CD4-positive, alpha-beta T cell treated with Interleukin-4 for 4 hours (primary cell): Measurements from ENCODE around the gene SYNPR.

Experiments used
- DNase-seq: peaks from one replicate; pipeline ENCODE4 v3.0.0-alpha.2; 2020

Gene SYNPR

DNA sequence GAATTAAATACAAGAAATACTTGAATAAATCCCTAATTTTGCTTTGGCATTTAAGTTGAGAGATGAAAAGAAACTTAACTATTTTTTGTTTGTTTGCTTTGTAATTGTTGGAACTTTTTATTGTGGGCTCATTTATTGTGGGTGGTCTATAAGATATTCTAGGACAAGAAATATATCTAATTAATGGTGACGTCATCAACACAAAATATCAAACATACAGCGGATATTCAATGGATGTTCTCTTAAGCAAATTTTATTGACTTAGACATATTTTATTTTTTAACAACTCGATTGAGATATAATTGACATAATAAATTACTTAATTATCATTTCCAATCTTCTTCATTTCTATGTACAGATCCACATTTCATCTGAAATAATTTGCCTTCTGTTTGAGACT is 30.0 kb downstream of the SYNPR start:
- DNase-seq = no peak

GRCh38 chr3:63309768-63310167 is 31.7 kb downstream of the SYNPR start:
- no peak for DNase-seq

GRCh38 chr3:63323766-63324165 is 45.7 kb downstream of the SYNPR start:
- DNase-seq = no peak

- DNase-seq = no peak
These were observed 46.5 kb downstream of the SYNPR start for GRCh38 chr3:63324621-63325020.

GRCh38 chr3:63325386-63325785 is 47.3 kb downstream of the SYNPR start:
- DNase-seq = no peak

DNA sequence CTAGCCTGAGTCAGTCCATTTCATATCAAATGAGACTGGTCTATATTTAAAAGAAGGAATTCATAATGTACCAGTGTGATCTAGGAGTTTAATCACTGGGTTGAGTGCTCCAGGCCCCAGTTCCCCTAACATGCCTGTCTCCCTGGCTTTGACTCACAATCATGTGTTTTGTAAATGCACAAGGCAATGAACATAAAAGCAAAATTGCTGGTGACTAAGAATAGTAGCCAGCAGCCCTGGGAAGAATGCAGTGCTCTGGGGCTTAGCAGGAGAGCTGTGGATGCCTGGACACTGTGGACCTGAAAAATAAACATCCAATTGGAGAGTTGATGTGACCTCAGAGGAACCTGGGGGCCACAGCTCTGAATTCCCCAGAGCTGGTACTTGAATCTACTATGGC is 50.3 kb downstream of the SYNPR start:
- no peak for DNase-seq

DNA sequence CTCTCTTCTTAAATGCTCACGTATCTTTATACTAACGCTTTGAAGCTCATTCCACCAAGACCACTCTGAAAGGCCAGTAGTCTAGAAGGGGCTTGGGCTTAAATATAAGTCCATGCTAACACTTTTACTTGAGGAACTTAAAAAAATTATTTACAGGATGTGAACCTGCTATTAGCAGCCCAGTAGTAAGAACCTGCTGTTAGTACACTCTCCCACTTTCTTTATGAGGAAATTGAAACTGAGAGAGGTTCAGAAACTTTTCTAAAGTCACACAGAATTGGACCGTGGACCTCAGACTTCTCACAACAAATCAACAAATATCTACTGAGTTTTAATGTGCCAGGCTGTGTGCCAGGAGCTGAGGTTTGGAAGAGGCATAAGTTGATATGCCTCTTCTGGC is 53.4 kb downstream of the SYNPR start:
- no peak for DNase-seq

GRCh38 chr3:63333815-63334214 is 55.7 kb downstream of the SYNPR start:
- DNase-seq = no peak

DNA sequence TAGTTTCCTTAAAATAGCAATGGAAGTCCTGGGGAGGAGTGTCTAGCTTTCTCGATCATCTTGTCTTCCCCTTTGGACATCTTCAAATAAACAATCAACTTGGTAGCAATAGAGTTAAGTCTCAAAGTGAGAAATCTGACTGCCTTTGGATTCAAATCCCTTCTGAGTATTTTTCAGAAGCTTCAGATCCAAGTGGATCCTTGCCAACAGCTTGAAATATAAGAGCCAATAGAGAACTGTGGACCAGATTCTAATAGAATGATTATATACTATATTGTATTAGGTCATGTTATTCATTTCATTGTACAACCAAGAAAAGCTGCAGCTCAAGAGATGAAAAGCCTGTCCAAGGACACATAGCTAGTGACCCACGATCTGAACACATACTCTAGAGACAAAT is 60.2 kb downstream of the SYNPR start:
- DNase-seq = no peak

DNA sequence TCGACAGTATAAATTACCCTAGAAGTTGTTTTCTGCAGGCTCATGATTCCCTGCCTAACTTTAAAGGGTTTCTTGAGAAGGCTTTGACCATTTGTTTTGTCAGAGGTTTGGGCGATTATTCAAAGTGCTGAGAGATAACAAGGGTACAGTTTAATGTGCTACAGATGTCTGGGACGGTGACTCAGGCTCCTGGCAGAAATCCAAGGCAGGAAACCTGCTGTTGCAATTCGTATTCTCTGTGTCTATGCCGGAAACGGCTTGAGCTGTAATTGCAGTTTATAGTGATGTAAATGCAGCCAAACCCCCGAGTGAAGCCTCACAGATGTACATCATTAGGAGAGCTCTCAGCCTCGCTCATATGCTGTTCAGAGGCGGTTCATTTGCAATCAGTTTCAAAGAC is 65.6 kb downstream of the SYNPR start:
- peak; percentile 29 for DNase-seq

- DNase-seq = no peak
These were observed 66.6 kb downstream of the SYNPR start for GRCh38 chr3:63344661-63345060.

- DNase-seq = peak; percentile 8
These were observed 71.8 kb downstream of the SYNPR start for GRCh38 chr3:63349583-63350573.

- DNase-seq = peak; percentile 21
These were observed 73.3 kb downstream of the SYNPR start for GRCh38 chr3:63351159-63352007.

- no peak for DNase-seq
These were observed 73.8 kb downstream of the SYNPR start for GRCh38 chr3:63352008-63352279.

DNA sequence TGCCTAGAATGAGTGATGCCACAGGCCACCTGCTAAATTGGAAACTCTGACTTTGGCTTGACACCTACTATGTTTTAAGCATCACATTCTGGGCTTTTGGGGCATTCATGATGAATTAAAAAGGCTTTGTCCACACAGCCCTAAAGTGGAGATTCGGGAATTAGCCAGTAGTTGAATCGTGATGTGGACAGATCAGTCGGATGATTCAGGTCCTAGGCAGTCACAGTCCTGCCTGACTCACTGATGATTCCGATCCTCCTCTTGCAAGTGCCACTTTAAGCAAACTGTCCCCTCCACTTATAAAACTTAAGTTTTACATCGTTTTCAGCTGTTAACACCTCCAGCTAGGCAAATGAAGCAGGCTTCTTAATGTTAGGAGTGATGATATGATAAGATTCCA is 75.3 kb downstream of the SYNPR start:
- no peak for DNase-seq

DNA sequence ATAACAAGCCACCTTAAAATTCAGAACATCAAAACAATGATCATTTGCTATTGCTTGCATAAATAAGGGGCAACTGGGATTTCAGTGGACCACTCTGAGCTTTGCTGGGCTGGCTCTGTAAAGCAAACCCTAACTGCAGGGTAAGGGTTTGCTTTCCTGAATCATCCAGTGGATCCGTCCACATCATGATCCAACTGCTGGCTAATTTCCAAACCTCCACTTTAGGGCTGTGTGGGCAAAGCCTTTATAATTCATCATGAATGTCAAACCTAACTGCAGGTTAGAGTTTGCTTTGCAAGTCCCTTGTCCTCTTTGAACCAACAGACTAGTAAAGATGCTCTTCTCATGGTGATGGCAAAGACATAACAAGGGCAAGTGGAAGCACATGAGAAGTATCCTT is 76.1 kb downstream of the SYNPR start:
- no peak for DNase-seq

- DNase-seq = no peak
These were observed 77.7 kb downstream of the SYNPR start for GRCh38 chr3:63355809-63356208.

GRCh38 chr3:63364495-63364894 is 86.4 kb downstream of the SYNPR start:
- no peak for DNase-seq

GRCh38 chr3:63364910-63365309 is 86.8 kb downstream of the SYNPR start:
- no peak for DNase-seq

DNA sequence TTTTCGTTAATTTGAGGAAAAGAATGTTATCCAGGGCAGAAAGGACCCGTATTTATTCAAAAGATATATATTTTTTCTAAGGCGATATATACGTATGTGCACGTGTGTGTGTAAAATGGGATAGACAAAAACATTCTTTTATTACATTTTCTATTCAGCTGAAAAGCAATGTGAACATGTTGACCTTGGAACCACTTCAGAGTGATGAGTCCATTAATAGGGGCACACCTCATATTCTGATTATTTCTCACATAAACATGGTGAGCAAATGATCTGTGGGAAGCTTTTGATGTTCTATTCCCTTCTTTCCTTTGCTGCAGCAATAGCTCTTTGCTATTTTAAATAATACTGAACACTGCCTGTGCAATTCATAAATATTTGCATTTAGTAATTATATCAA is 87.6 kb downstream of the SYNPR start:
- DNase-seq = no peak

DNA sequence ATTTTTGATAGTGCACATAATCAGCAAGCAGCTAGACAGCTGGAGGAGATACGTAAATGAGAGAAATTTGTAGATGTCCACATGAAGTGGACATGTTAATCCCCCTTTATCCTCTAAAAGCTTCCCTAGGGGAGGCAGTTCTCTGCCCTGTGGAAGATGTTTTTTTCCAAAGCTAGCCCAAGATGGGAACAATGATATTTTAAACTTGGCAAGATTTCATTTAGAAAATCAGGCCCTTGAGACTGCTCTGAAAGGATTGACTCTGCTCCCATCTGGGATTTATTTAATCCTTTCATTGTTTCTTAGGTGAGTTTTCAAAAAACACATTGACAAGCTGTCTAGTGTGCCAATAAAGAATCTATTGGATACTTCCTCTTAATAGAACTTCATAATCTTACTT is 92.0 kb downstream of the SYNPR start:
- DNase-seq = no peak

DNA sequence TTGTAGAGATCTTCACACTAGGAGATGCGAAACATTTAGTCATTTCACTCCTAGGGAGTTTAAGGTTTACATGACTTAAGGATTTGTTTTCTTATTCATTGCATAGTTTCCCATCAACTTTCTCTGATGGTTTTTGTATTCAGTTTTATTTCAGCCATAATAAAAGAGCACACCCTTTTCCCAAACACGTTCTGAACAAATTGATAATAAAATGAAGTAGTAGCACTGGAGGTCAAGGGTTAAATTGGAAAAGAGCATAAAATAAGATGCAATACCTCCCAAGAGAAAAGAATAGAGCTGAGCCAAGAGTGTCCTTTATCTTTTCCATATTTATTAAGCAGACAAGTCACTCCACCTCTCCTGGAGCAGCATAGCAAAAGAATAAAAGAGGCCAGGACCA is 104.9 kb downstream of the SYNPR start:
- DNase-seq = no peak

- DNase-seq = no peak
These were observed 106.3 kb downstream of the SYNPR start for GRCh38 chr3:63384382-63384781.

DNA sequence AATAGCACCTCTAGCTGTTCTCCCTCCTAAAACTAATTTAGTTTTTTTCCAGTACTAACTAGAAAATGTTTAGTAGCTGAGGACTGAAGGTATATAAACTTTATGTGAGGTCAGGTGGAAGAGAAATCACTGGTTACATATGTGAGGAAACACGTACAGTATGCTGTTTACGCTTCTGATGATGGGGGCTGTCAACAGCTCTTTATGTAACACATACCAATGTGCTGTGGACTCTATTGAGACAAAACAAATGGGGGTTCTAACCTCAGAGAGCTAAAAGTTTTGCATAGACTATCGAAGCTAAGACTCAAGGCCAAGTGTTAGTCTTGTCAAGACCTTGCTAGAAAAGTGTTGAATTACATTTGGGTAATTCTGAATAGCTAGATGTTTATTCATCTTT is 107.5 kb downstream of the SYNPR start:
- DNase-seq = no peak
